ENCODE data around the gene ITPK1.

ITPK1 gene

GRCh38 chr14:92945959-92946846 lies 169.5 kb downstream of the ITPK1 start:
- DNase-seq: peak; percentile 71

GRCh38 chr14:92945544-92945943 lies 170.2 kb downstream of the ITPK1 start:
- no peak for DNase-seq

- DNase-seq: no peak
These were observed 170.7 kb downstream of the ITPK1 start for GRCh38 chr14:92944976-92945375.

- DNase-seq: no peak
These were observed 171.7 kb downstream of the ITPK1 start for GRCh38 chr14:92943855-92944570.

- DNase-seq: no peak
These were observed 172.6 kb downstream of the ITPK1 start for GRCh38 chr14:92942976-92943710.

GRCh38 chr14:92942576-92942975 lies 173.1 kb downstream of the ITPK1 start:
- DNase-seq: no peak

- no peak for DNase-seq
These were observed 173.6 kb downstream of the ITPK1 start for GRCh38 chr14:92942136-92942535.

GRCh38 chr14:92941531-92941930 lies 174.2 kb downstream of the ITPK1 start:
- no peak for DNase-seq

GRCh38 chr14:92940543-92940942 lies 175.2 kb downstream of the ITPK1 start:
- no peak for DNase-seq

- no peak for DNase-seq
These were observed 176.0 kb downstream of the ITPK1 start for GRCh38 chr14:92939699-92940098.

GRCh38 chr14:92938890-92939671 lies 176.6 kb downstream of the ITPK1 start:
- DNase-seq: no peak

GRCh38 chr14:92938235-92938875 lies 177.4 kb downstream of the ITPK1 start:
- no peak for DNase-seq

- no peak for DNase-seq
These were observed 178.4 kb downstream of the ITPK1 start for GRCh38 chr14:92937051-92937937.

GRCh38 chr14:92936085-92936484 lies 179.6 kb downstream of the ITPK1 start:
- DNase-seq: no peak

GRCh38 chr14:92935446-92935845 lies 180.3 kb downstream of the ITPK1 start:
- DNase-seq: no peak

- no peak for DNase-seq
These were observed 181.3 kb downstream of the ITPK1 start for GRCh38 chr14:92934196-92935085.

- no peak for DNase-seq
These were observed 182.2 kb downstream of the ITPK1 start for GRCh38 chr14:92933481-92933880.

- DNase-seq: no peak
These were observed 183.0 kb downstream of the ITPK1 start for GRCh38 chr14:92932448-92933395.
